GM18511 (cell line): ENCODE data around the gene LRRC26.
"Not testable (repeated sequence)": the region's sequence is repeated elsewhere in the genome, so short reads cannot be mapped to it uniquely, and the experiment has no call there.

Source experiments
- ATAC-seq: cut with Tn5 transposase; IDR thresholded peaks from one replicate; pipeline ENCODE4 v1.9.1; 2021; ENCODE audit warnings: mild to moderate bottlenecking, moderate library complexity; ENCODE audit not compliant: unreplicated experiment

Gene LRRC26

GRCh38 chr9:137121927-137122795, 47.7 kb downstream of the LRRC26 start:
- not testable (repeated sequence) for ATAC-seq
